Transverse colon (tissue), 4 donors: ENCODE data around the gene MED14. TPM values are rescaled to one million over a fixed set of nuclear protein-coding genes. Genes with fewer than 3 reads are reported as not detected.

Experiments
- DNase-seq: peaks from one replicate; pipeline ENCODE4 v3.0.0-alpha.2; 2019
- H3K27ac ChIP-seq, 4 donors: fragments of 200-600 bp; sonication (generic); 2 replicates each; pipeline ENCODE4 v1.5.1; 2016 to 2018; ENCODE audit warnings: inconsistent platforms in 4 of 4
- H3K27me3 ChIP-seq: fragments of 200-600 bp; sonication (generic); 2 replicates; pipeline ENCODE4 v1.5.1; 2017; ENCODE audit warnings: inconsistent platforms
- H3K36me3 ChIP-seq, 4 donors: fragments of 200-600 bp; sonication (generic); 2 replicates each; pipeline ENCODE4 v1.5.1; 2017 to 2019; ENCODE audit warnings: inconsistent platforms in 4 of 4
- H3K4me1 ChIP-seq, 4 donors: fragments of 200-600 bp; sonication (generic); 2 replicates each; pipeline ENCODE4 v1.5.1; 2017 to 2020; ENCODE audit warnings: inconsistent platforms in 4 of 4
- H3K4me3 ChIP-seq, 4 donors: fragments of 200-600 bp; sonication (generic); 1 replicate in 1 of 4; 2 replicates in 3 of 4; pipeline versions ENCODE4 v1.5.1 to v1.6.1; 2017 to 2019; ENCODE audit warnings: inconsistent platforms in 4 of 4
- H3K9me3 ChIP-seq, 2 donors: fragments of 200-600 bp; sonication (generic); 2 replicates each; pipeline ENCODE4 v1.5.1; 2017 to 2019; ENCODE audit warnings: inconsistent platforms in 2 of 2
- CTCF ChIP-seq, 5 experiments: fragments of 200-600 bp in 3 of 5; fragments of 450-650 bp in 2 of 5; sonication (generic) in 3 of 5; IDR thresholded peaks; 1 replicate in 2 of 5; 2 replicates in 3 of 5; pipeline ENCODE4 v1.5.1; 2016 to 2017; ENCODE audit warnings: antibody characterized with exemption in 5 of 5, inconsistent platforms in 3 of 5, mild to moderate bottlenecking in 2 of 5, moderate library complexity in 1 of 5
- EP300 ChIP-seq: sonication (generic); formaldehyde crosslinking; IDR thresholded peaks from one replicate; pipeline ENCODE4 v1.6.1; 2017; ENCODE audit warnings: antibody characterized with exemption, low read depth
- POLR2A ChIP-seq: fragments of 450-650 bp; IDR thresholded peaks from one replicate; pipeline ENCODE4 v1.6.1; 2016; ENCODE audit warnings: antibody characterized with exemption, mild to moderate bottlenecking, moderate library complexity
- POLR2AphosphoS5 ChIP-seq, 3 donors: sonication (generic); formaldehyde crosslinking; IDR thresholded peaks; one replicate each; pipeline ENCODE4 v1.6.1; 2016; ENCODE audit warnings: antibody characterized with exemption in 3 of 3
- WGBS, 2 donors: methylation state at CpG; one replicate each; pipeline ENCODE4 v1.1.5; 2018; ENCODE audit warnings: low coverage in 1 of 2; 5-methylcytosine and 5-hydroxymethylcytosine counted together
- in situ Hi-C, 4 donors: fragments of 200-750 bp; cut with MboI; loops; one replicate each; pipeline versions ENCODE4 v1.15.0 to v1.15.1; 2017; ENCODE audit warnings: low sequenced_read_pairs in 3 of 4, low pct_ligation_motif_present in 1 of 4, low pct_unique_long_range_greater_than_20kb in 1 of 4
- intact Hi-C: fragments of 100-400 bp; cut with DNase I; formaldehyde crosslinking; loops from one replicate; pipeline ENCODE4 v1.15.1; 2023; ENCODE audit warnings: low total_unique reads
- total RNA-seq, 4 donors: library from RNA; depleted of rRNA; stranded (reverse); fragments of >200 nt; gene quantifications; one replicate each; pipeline ENCODE4 v1.1.0, GENCODE V29; 2016

Gene MED14
- total RNA-seq, 4 donors from 2014 or later: 28.8 to 81.0 (median 68.0) TPM

GRCh38 chrX:40772290-40772689, 36.9 kb upstream of the MED14 start:
- in situ Hi-C loops (no loop called here), intact Hi-C loops (no loop called here)
- TF ChIP-seq EP300 (no peak), POLR2AphosphoS5 (IDR thresholded peaks at IDR 0.05) (no peak), CTCF (IDR thresholded peaks at IDR 0.05) (no peak), POLR2A (no peak)
- Histone ChIP-seq H3K27ac (no peak overlapping the region), H3K27me3 (no peaks in the 10 kb centered on the region), H3K4me3 (no peak overlapping the region), H3K9me3 (no peaks in the 10 kb centered on the region), H3K36me3 (no peaks in the 10 kb centered on the region), H3K4me1 (no peaks in the 10 kb centered on the region)
- DNase-seq: no peak
- 56 to 80% methylated on average over 1 to 2 of the region's 2 CpGs for WGBS, 2 donors

GRCh38 chrX:40761762-40762161, 26.4 kb upstream of the MED14 start:
- no peaks in the 10 kb centered on the region for H3K9me3 ChIP-seq
- no peak for DNase-seq
- H3K4me1 ChIP-seq: no peaks in the 10 kb centered on the region
- WGBS, 2 donors: 31 to 50% methylated on average over 1 of the region's 1 CpG
- TF ChIP-seq POLR2AphosphoS5 (IDR thresholded peaks at IDR 0.05) (no peak), CTCF (IDR thresholded peaks at IDR 0.05) (no peak), EP300 (no peak), POLR2A (no peak)
- in situ Hi-C loops: no loop called here
- H3K36me3 ChIP-seq: no peaks in the 10 kb centered on the region
- intact Hi-C loops: no loop called here
- no peak overlapping the region for H3K4me3 ChIP-seq
- H3K27me3 ChIP-seq: no peaks in the 10 kb centered on the region
- H3K27ac ChIP-seq: no peak overlapping the region

- in situ Hi-C loops: no loop called here
- Histone ChIP-seq H3K27me3 (no peaks in the 10 kb centered on the region), H3K36me3 (no peaks in the 10 kb centered on the region), H3K4me3 (no peak overlapping the region), H3K4me1 (no peaks in the 10 kb centered on the region), H3K9me3 (no peaks in the 10 kb centered on the region), H3K27ac (no peak overlapping the region)
- WGBS, 2 donors: 77% methylated on average over 1 of the region's 1 CpG; no CpG with 5 or more reads in 1 of the 2 donors
- intact Hi-C loops: no loop called here
- no peak for TF ChIP-seq CTCF (IDR thresholded peaks at IDR 0.05)
- no peak for TF ChIP-seq POLR2A
- TF ChIP-seq EP300: no peak
- no peak for TF ChIP-seq POLR2AphosphoS5 (IDR thresholded peaks at IDR 0.05)
- no peak for DNase-seq
Observed at GRCh38 chrX:40759374-40759773, 24.0 kb upstream of the MED14 start.

GRCh38 chrX:40757058-40757457, 21.7 kb upstream of the MED14 start:
- Histone ChIP-seq H3K4me3 (no peak overlapping the region), H3K27me3 (no peaks in the 10 kb centered on the region), H3K9me3 (no peaks in the 10 kb centered on the region), H3K27ac (no peak overlapping the region), H3K4me1 (no peaks in the 10 kb centered on the region), H3K36me3 (no peaks in the 10 kb centered on the region)
- no peak for DNase-seq
- TF ChIP-seq EP300 (no peak), POLR2A (no peak), POLR2AphosphoS5 (IDR thresholded peaks at IDR 0.05) (no peak), CTCF (IDR thresholded peaks at IDR 0.05) (no peak)
- 0% methylated on average over 1 of the region's 1 CpG; no CpG with 5 or more reads in 1 of the 2 donors for WGBS, 2 donors
- intact Hi-C loops (no loop called here), in situ Hi-C loops (no loop called here)
